Neural progenitor cell (in vitro differentiated cells): ENCODE results near the gene OVOL3.

Experiments used
- CTCF ChIP-seq: fragments of 200-600 bp; sonication (generic); IDR thresholded peaks from 2 replicates; pipeline ENCODE4 v1.5.1; 2017; ENCODE audit warnings: antibody characterized with exemption, mild to moderate bottlenecking
- EZH2 ChIP-seq: fragments of 200-600 bp; sonication (generic); IDR thresholded peaks from 2 replicates; pipeline ENCODE4 v1.6.1; 2017; ENCODE audit warnings: antibody characterized with exemption, mild to moderate bottlenecking, moderate library complexity
- EZH2phosphoT487 ChIP-seq: fragments of 200-600 bp; sonication (generic); IDR thresholded peaks from 2 replicates; pipeline ENCODE4 v1.6.1; 2017; ENCODE audit warnings: antibody characterized with exemption

GRCh38 chr19:36125557-36125956, 14.6 kb downstream of the OVOL3 start:
- TF ChIP-seq CTCF, result no peak
- TF ChIP-seq EZH2, result no peak
- no peak for TF ChIP-seq EZH2phosphoT487
